HL-60 (cell line): Measurements from ENCODE around the gene NFKBIB.
"Not testable (repeated sequence)": the region's sequence is repeated elsewhere in the genome, so short reads cannot be mapped to it uniquely, and the experiment has no call there.

Experiments used
- DNase-seq, 2 experiments: peaks; one replicate each; pipeline ENCODE4 v3.0.0-alpha.2; 2010 to 2020; ENCODE audit warnings: low read depth in 1 of 2, low spot score in 1 of 2
- H3K27ac ChIP-seq: fragments of 250-450 bp; sonication (Bioruptor Pico); replicated peaks from 2 replicates; pipeline ENCODE4 v1.5.1; 2020; ENCODE audit warnings: mild to moderate bottlenecking, moderate library complexity
- H3K27me3 ChIP-seq: fragments of 250-450 bp; sonication (Bioruptor Pico); 2 replicates; pipeline ENCODE4 v1.5.1; 2021; ENCODE audit warnings: mild to moderate bottlenecking, moderate library complexity; ENCODE audit not compliant: insufficient read depth, poor library complexity, severe bottlenecking
- H3K4me3 ChIP-seq: replicated peaks from 2 replicates; pipeline ENCODE4 v1.5.1; 2011; ENCODE audit warnings: mild to moderate bottlenecking, control low read depth, low read length; ENCODE audit not compliant: insufficient read depth
- GABPA ChIP-seq: IDR thresholded peaks from 2 replicates; pipeline ENCODE4 v1.6.1; 2012; ENCODE audit warnings: low read depth
- POLR2AphosphoS5 ChIP-seq: IDR thresholded peaks from 2 replicates; pipeline ENCODE4 v1.6.1; 2012; ENCODE audit warnings: low read depth
- SPI1 ChIP-seq: IDR thresholded peaks from 2 replicates; pipeline ENCODE4 v1.6.1; 2012; ENCODE audit warnings: low read depth, mild to moderate bottlenecking, borderline replicate concordance
- TF ChIP-seq, protein P1 (sequence below): IDR thresholded peaks from 2 replicates; pipeline ENCODE4 v1.6.1; 2012; ENCODE audit warnings: low read depth; ENCODE audit not compliant: insufficient replicate concordance
- TF ChIP-seq, protein P2 (sequence below): IDR thresholded peaks from one replicate; pipeline ENCODE4 v1.5.1; 2011; ENCODE audit warnings: low read length, control low read depth, inconsistent platforms; ENCODE audit not compliant: insufficient read depth

The NFKBIB gene

DNA sequence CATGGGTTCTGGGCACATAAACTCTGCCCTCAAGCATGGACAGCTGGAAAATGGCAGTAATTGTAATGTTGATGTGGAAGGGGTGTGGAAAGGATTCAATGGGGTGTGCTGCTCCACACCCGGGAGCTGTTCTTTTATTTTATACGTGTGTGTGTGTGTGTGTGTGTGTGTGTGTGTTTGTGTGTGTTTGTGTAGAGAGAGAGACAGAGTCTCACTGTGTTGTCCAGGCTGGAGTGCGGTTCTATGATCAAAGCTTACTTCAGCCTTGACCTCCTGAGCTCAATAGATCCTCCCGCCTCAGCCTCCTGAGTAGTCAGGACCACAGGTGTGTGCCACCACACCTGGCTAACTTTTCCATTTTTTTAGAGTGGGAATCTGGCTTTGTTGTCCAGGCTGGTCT lies 33.8 kb downstream of the NFKBIB start:
- Histone ChIP-seq H3K4me3 (no peak overlapping the region), H3K27me3 (no peaks in the 10 kb centered on the region), H3K27ac (no peak overlapping the region)
- TF ChIP-seq SPI1 (no peak), GABPA (no peak), POLR2AphosphoS5 (no peak)
- TF ChIP-seq, protein P1, sequence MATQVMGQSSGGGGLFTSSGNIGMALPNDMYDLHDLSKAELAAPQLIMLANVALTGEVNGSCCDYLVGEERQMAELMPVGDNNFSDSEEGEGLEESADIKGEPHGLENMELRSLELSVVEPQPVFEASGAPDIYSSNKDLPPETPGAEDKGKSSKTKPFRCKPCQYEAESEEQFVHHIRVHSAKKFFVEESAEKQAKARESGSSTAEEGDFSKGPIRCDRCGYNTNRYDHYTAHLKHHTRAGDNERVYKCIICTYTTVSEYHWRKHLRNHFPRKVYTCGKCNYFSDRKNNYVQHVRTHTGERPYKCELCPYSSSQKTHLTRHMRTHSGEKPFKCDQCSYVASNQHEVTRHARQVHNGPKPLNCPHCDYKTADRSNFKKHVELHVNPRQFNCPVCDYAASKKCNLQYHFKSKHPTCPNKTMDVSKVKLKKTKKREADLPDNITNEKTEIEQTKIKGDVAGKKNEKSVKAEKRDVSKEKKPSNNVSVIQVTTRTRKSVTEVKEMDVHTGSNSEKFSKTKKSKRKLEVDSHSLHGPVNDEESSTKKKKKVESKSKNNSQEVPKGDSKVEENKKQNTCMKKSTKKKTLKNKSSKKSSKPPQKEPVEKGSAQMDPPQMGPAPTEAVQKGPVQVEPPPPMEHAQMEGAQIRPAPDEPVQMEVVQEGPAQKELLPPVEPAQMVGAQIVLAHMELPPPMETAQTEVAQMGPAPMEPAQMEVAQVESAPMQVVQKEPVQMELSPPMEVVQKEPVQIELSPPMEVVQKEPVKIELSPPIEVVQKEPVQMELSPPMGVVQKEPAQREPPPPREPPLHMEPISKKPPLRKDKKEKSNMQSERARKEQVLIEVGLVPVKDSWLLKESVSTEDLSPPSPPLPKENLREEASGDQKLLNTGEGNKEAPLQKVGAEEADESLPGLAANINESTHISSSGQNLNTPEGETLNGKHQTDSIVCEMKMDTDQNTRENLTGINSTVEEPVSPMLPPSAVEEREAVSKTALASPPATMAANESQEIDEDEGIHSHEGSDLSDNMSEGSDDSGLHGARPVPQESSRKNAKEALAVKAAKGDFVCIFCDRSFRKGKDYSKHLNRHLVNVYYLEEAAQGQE: no peak
- TF ChIP-seq, protein P2, sequence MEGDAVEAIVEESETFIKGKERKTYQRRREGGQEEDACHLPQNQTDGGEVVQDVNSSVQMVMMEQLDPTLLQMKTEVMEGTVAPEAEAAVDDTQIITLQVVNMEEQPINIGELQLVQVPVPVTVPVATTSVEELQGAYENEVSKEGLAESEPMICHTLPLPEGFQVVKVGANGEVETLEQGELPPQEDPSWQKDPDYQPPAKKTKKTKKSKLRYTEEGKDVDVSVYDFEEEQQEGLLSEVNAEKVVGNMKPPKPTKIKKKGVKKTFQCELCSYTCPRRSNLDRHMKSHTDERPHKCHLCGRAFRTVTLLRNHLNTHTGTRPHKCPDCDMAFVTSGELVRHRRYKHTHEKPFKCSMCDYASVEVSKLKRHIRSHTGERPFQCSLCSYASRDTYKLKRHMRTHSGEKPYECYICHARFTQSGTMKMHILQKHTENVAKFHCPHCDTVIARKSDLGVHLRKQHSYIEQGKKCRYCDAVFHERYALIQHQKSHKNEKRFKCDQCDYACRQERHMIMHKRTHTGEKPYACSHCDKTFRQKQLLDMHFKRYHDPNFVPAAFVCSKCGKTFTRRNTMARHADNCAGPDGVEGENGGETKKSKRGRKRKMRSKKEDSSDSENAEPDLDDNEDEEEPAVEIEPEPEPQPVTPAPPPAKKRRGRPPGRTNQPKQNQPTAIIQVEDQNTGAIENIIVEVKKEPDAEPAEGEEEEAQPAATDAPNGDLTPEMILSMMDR: no peak
- DNase-seq: no peak

- no peak for DNase-seq
- Histone ChIP-seq H3K27ac (no peak overlapping the region), H3K4me3 (no peak overlapping the region), H3K27me3 (no peaks in the 10 kb centered on the region)
- no peak for TF ChIP-seq GABPA
- TF ChIP-seq, protein P1: no peak
- no peak for TF ChIP-seq POLR2AphosphoS5
- TF ChIP-seq, protein P2: no peak
- TF ChIP-seq SPI1: no peak
These were observed 40.2 kb downstream of the NFKBIB start for GRCh38 chr19:38939957-38940356.

GRCh38 chr19:38941466-38941865 lies 41.7 kb downstream of the NFKBIB start:
- not testable (repeated sequence) for DNase-seq, H3K27me3 ChIP-seq, H3K4me3 ChIP-seq, H3K27ac ChIP-seq

DNA sequence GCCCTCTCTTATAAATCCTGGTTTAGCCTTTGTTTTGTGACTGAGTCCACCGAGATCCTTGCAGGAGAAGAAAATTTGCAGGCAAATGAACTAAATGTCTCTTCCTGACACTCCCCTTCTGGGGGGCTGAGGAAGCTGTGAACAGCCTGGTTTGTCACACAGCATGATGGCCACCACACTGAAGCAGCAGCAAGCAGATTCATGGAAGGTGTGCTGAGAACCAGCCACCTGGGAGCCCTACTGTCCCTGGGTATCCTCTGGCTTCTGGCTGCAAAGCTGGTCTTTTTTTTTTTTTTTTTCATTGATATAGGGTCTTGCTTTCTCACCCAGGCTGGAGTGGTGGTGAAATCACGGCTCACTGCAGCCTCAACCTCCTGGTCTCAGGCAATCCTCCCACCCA lies 42.2 kb downstream of the NFKBIB start:
- TF ChIP-seq POLR2AphosphoS5 (no peak), GABPA (no peak), SPI1 (no peak)
- TF ChIP-seq, protein P2: no peak
- TF ChIP-seq, protein P1: no peak
- Histone ChIP-seq H3K27ac (no peak overlapping the region), H3K4me3 (no peak overlapping the region), H3K27me3 (no peaks in the 10 kb centered on the region)
- DNase-seq: no peak
